Measurements from ENCODE around the gene TDRD12.
A peak's percentile ranks its signal among the peaks of the same experiment; 100 is the strongest.

Gene TDRD12

GRCh38 chr19:32876919-32877285, 157.3 kb downstream of the TDRD12 start (continued):
- TF ChIP-seq SALL2 (tag by site-specific recombination; IDR thresholded peaks at IDR 0.05; ENCODE audit: borderline replicate concordance) (no peak), ZNF362 (tag by site-specific recombination; IDR thresholded peaks at IDR 0.05) (no peak), ZNF221 (tag by site-specific recombination; IDR thresholded peaks at IDR 0.05; ENCODE audit: borderline replicate concordance) (no peak), ZNF792 (tag by site-specific recombination; IDR thresholded peaks at IDR 0.05) (no peak), YY2 (tag by site-specific recombination; IDR thresholded peaks at IDR 0.05) (0 out of 2 replicates have a peak, but pooled peaks have one; percentile 17), PBX3 (CRISPR knock-in tag; IDR thresholded peaks at IDR 0.05) (no peak), ZNF274 (IDR thresholded peaks at IDR 0.05; ENCODE audit: low read length) (no peak), ZNF274 (tag by site-specific recombination; IDR thresholded peaks at IDR 0.05; ENCODE audit: borderline replicate concordance) (no peak), MYNN (tag by site-specific recombination; IDR thresholded peaks at IDR 0.05; ENCODE audit: borderline replicate concordance) (no peak), ZNF132 (tag by site-specific recombination; IDR thresholded peaks at IDR 0.05; ENCODE audit: borderline replicate concordance) (no peak), PRDM10 (tag by site-specific recombination; IDR thresholded peaks at IDR 0.05) (no peak), KLF9 (tag by site-specific recombination; IDR thresholded peaks at IDR 0.05; ENCODE audit: low read depth) (no peak), ZSCAN4 (tag by site-specific recombination; IDR thresholded peaks at IDR 0.05) (no peak), ZNF660 (tag by site-specific recombination; IDR thresholded peaks at IDR 0.05) (peak; percentile 80), ZNF707 (tag by site-specific recombination; IDR thresholded peaks at IDR 0.05) (no peak), ZNF645 (tag by site-specific recombination; IDR thresholded peaks at IDR 0.05) (no peak), ZFHX2 (tag by site-specific recombination; conservative IDR thresholded peaks at IDR 0.05) (no peak), ZNF302 (tag by site-specific recombination; IDR thresholded peaks at IDR 0.05; ENCODE audit: low read depth) (no peak), ZNF292 (tag by site-specific recombination; IDR thresholded peaks at IDR 0.05; ENCODE audit: borderline replicate concordance, low read depth) (no peak), PRDM4 (tag by site-specific recombination; IDR thresholded peaks at IDR 0.05) (no peak), ZNF626 (tag by site-specific recombination; IDR thresholded peaks at IDR 0.05) (no peak), GLIS2 (tag by site-specific recombination; IDR thresholded peaks at IDR 0.05) (peak; percentile 35; the same call in 1 of the 2 replicates), ZNF580 (tag by site-specific recombination; IDR thresholded peaks at IDR 0.05) (no peak), ZNF37A (tag by site-specific recombination; IDR thresholded peaks at IDR 0.05) (no peak), MZF1 (tag by site-specific recombination; IDR thresholded peaks at IDR 0.05; ENCODE audit: borderline replicate concordance) (no peak), ZNF23 (tag by site-specific recombination; IDR thresholded peaks at IDR 0.05; ENCODE audit: borderline replicate concordance) (no peak), ZNF624 (tag by site-specific recombination; IDR thresholded peaks at IDR 0.05) (no peak), TRIM28 (IDR thresholded peaks at IDR 0.05; ENCODE audit: borderline replicate concordance, low read length) (no peak), ZNF837 (tag by site-specific recombination; IDR thresholded peaks at IDR 0.05) (no peak), ZNF701 (tag by site-specific recombination; IDR thresholded peaks at IDR 0.05) (no peak), ZNF843 (tag by site-specific recombination; IDR thresholded peaks at IDR 0.05) (peak; percentile 69; the same call in 1 of the 2 replicates)
